CD8-positive, alpha-beta memory T cell (primary cell): ENCODE results near the gene ITGAL. TPM values are rescaled to one million over a fixed set of nuclear protein-coding genes. Genes with fewer than 3 reads are reported as not detected.

Source experiments
- CTCF ChIA-PET: fragments of 350-600 bp; sonication (Branson Sonifier 250); formaldehyde crosslinking; loops from one replicate; lab custom pipeline; 2021; ENCODE audit warnings: antibody characterized with exemption; lab: Charles Lee
- POLR2A ChIA-PET: fragments of 350-600 bp; sonication (Branson Sonifier 250); formaldehyde crosslinking; loops from one replicate; lab custom pipeline; 2021; ENCODE audit warnings: antibody characterized with exemption; lab: Charles Lee
- DNase-seq, 5 donors: peaks; one replicate each; pipeline versions ENCODE4 v3.0.0 to v3.0.0-alpha.2; 2020 to 2022; ENCODE audit warnings: mixed read lengths in 1 of 5
- H3K27ac ChIP-seq: one replicate; pipeline ENCODE4 v1.7.0; 2013; ENCODE audit warnings: low read depth, mild to moderate bottlenecking, low read length, moderate library complexity
- H3K27me3 ChIP-seq: 2 replicates; pipeline ENCODE4 v1.7.0; 2013; ENCODE audit warnings: low read length, mild to moderate bottlenecking; ENCODE audit not compliant: insufficient read depth, poor library complexity, severe bottlenecking
- H3K36me3 ChIP-seq: 2 replicates; pipeline ENCODE4 v1.7.0; 2013; ENCODE audit warnings: mild to moderate bottlenecking, low read length, moderate library complexity; ENCODE audit not compliant: insufficient read depth
- H3K4me1 ChIP-seq: 2 replicates; pipeline ENCODE4 v1.7.0; 2013; ENCODE audit warnings: mild to moderate bottlenecking, low read length, moderate library complexity; ENCODE audit not compliant: insufficient read depth
- H3K4me3 ChIP-seq: 2 replicates; pipeline ENCODE4 v1.7.0; 2013; ENCODE audit warnings: mild to moderate bottlenecking, low read length
- H3K9me3 ChIP-seq: 2 replicates; pipeline ENCODE4 v1.7.0; 2013; ENCODE audit warnings: mild to moderate bottlenecking, low read length
- H3K27ac Mint-ChIP-seq, 8 donors: one replicate each; pipeline ENCODE4 v1.8.0; 2020 to 2021; ENCODE audit warnings: mixed read lengths in 8 of 8, mild to moderate bottlenecking in 6 of 8, inconsistent platforms in 3 of 8, moderate library complexity in 3 of 8
- H3K27me3 Mint-ChIP-seq, 2 donors: one replicate each; pipeline ENCODE4 v1.8.0; 2020 to 2021; ENCODE audit warnings: mixed read lengths in 2 of 2, mild to moderate bottlenecking in 1 of 2, moderate library complexity in 1 of 2
- H3K36me3 Mint-ChIP-seq, 3 donors: one replicate each; pipeline ENCODE4 v1.8.0; 2020 to 2021; ENCODE audit warnings: mixed read lengths in 3 of 3, inconsistent platforms in 1 of 3, mild to moderate bottlenecking in 1 of 3
- H3K4me1 Mint-ChIP-seq, 3 donors: one replicate each; pipeline ENCODE4 v1.8.0; 2020 to 2021; ENCODE audit warnings: mixed read lengths in 3 of 3, inconsistent platforms in 1 of 3, mild to moderate bottlenecking in 1 of 3
- H3K4me3 Mint-ChIP-seq, 7 donors: one replicate each; pipeline ENCODE4 v1.8.0; 2020 to 2021; ENCODE audit warnings: mixed read lengths in 7 of 7, mild to moderate bottlenecking in 6 of 7, moderate library complexity in 4 of 7, inconsistent platforms in 2 of 7
- H3K9me3 Mint-ChIP-seq, 5 donors: one replicate each; pipeline ENCODE4 v1.8.0; 2020 to 2022; ENCODE audit warnings: mixed read lengths in 5 of 5, mild to moderate bottlenecking in 3 of 5, moderate library complexity in 2 of 5, inconsistent platforms in 1 of 5
- polyA plus RNA-seq: library from polyadenylated mRNA; unstranded; fragments of 300-500 nt; fragmentation: Illumina TruSeq; gene quantifications from one replicate; pipeline ENCODE4 v1.2.3, GENCODE V29; 2021
- total RNA-seq, 2 experiments: library from RNA; stranded (reverse); gene quantifications; one replicate each; pipeline ENCODE4 v1.2.3, GENCODE V29; 2021

The ITGAL gene
- 100 to 1,000 TPM; 333 to 363 TPM for total RNA-seq
- 256 TPM for polyA plus RNA-seq

DNA sequence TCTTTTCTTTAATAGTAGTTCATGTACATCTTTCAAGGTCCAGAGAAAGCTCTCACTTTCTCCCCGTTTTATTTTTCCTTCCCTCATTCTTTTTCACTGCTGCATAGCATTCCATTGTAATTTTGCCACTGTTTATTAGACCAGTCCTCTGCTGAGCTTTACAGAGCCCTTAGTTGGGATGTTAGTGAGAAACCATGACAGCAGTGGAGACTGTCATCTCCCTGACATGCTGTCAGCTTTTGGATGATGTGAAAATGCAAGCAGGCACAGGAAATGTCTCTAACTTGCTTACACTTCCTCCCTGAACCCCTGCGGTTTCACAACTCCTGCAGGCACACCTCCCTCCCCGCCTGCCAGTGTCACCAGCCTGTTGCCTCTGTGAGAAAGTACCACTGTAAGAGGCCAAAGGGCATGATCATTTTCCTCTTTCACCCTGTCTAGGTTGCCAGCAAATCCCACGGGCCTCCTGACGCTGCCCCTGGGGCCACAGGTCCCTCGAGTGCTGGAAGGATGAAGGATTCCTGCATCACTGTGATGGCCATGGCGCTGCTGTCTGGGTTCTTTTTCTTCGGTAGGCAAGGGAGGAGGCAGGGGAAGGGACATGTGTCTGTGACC lies at the start of gene ITGAL:
Gene ITGAL, plus strand, starts transcription at position 415 of the 615 bp plus-strand sequence. Its CDS starts 96 bp downstream, at position 511.
- Histone ChIP-seq H3K4me3 (peak within 1 kb of the TSS; percentile 91), H3K9me3 (no peaks in the 10 kb centered on the region), H3K27me3 (no peaks in the 10 kb centered on the region), H3K4me1 (peaks cover 65% of the 10 kb centered on the region), H3K36me3 (peaks cover 13% of the 10 kb centered on the region), H3K27ac (peak within 1 kb of the TSS; percentile 74)
- DNase-seq, result peak; percentile 76 to 93 (median 84)
- Mint-ChIP-seq H3K4me3 (peak within 1 kb of the TSS; percentile 96 to 100 (median 98)), H3K36me3 (peaks cover 6 to 48% (median 7%) of the 10 kb centered on the region in 3 donors), H3K27me3 (peaks cover 0 to 1% of the 10 kb centered on the region in 2 donors), H3K4me1 (peaks cover 54 to 76% (median 56%) of the 10 kb centered on the region in 3 donors), H3K9me3 (peaks cover 0 to 3% (median 0%) of the 10 kb centered on the region in 5 donors), H3K27ac (peak within 1 kb of the TSS; percentile 94 to 99 (median 97))
- POLR2A ChIA-PET, result interaction anchor here (0.5 to 4.9 kb wide), 9 partner anchors 10 to 99 kb away, joined by 3 to 102 read pairs (median 9); partner anchors contain the start of genes DCTPP1 and SEPHS2
- CTCF ChIA-PET, result interaction anchor here (1.0 to 3.5 kb wide), 10 partner anchors 11 to 126 kb away, joined by 3 to 43 read pairs (median 6); partner anchors contain the start of genes DCTPP1 and SEPHS2

DNA sequence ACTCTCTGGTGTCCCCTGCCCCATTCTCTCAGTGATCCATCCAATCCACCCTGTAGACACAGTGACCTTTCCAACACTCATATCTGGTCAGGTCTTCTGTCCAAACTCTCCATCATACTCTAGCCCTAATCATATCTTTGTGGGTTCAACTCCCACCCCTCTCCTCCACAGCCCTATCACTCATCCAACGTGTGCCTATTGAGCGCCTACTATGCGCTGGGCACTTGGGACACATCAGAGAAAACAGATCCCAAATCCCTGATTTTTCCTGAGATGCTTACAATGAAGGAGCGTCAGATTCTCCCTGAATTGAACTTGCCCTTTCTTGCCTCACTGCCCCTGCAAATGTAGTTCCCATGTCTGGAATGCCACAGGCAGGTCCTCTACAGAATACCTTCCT lies 44.5 kb upstream of the ITGAL start:
- Mint-ChIP-seq H3K27me3 (no peaks in the 10 kb centered on the region), H3K4me3 (peak overlapping the region in 6 of 7 donors; percentile 10 to 50 (median 42)), H3K36me3 (peaks cover 0 to 37% (median 13%) of the 10 kb centered on the region in 3 donors), H3K9me3 (no peaks in the 10 kb centered on the region), H3K4me1 (peaks cover 5 to 9% (median 6%) of the 10 kb centered on the region in 3 donors), H3K27ac (peak overlapping the region; percentile 39 to 91 (median 58))
- ChIA-PET CTCF (interaction anchor here (1.3 kb wide), 1 partner anchor 10 kb away, joined by 4 read pairs; no protein-coding TSS in a partner anchor), POLR2A (no interaction called here)
- H3K9me3 ChIP-seq, result no peaks in the 10 kb centered on the region
- no peak overlapping the region for H3K4me3 ChIP-seq
- no peak overlapping the region for H3K27ac ChIP-seq
- DNase-seq, result no peak
- no peaks in the 10 kb centered on the region for H3K27me3 ChIP-seq
- H3K4me1 ChIP-seq, result peaks cover 20% of the 10 kb centered on the region
- H3K36me3 ChIP-seq, result peaks cover 18% of the 10 kb centered on the region

DNA sequence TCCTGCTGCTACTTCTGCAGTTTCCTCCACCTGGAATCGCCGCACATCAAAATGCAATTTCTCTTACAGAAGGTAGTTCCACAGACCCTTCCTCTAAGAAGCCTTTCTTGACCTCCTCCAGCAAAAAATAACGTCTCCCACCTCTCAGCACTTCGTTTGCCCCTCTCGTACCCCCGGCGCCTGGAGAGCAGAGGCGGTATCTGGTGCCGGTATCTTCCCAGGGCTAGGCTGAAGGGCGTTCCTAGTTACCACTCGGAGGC lies 43.2 kb upstream of the ITGAL start:
- peak overlapping the region; percentile 81 for H3K4me3 ChIP-seq

DNA sequence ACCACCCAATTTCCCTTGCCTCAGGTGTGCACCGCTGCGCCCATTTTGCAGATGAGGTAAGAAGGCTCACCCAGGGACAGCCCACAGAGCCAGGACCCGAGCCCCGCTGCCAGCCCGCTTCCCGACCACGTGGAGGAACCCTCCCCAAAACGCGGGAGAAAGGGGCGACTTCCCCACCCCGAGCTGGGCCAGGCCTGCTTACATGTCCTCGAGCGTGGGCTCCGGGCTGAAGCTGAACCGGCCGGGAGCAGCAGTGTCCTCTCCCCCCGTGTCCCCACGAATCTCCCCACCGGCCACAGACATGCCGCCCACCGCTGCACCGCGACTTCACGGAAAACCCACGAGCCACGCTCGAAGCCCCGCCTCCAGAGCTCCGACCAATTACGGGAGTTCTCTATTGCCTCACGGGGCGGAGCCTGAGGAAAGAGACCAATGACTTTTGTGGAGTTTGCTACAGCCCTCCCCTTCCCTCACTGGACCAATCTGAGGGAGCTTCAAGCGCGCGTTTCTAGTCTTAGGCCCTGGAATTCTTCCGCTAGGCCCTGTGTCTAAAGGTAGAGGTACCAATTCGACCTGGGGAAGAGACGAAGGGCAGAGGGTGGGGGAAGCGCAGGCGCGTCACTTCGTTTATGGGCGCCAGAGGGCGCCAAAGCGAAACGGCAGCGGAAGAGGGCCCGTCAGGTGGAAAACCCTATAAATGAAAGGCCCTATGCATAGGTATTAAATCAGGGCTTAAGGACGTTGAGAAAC lies 42.7 kb upstream of the ITGAL start, which contains the start of gene DCTPP1:
Gene DCTPP1, minus strand, starts transcription at position 353 of the 750 bp plus-strand sequence. Its CDS starts 50 bp downstream, at position 303.
- Mint-ChIP-seq H3K27ac (peak within 1 kb of the TSS in 1 of 8 donors; percentile 70), H3K9me3 (no peaks in the 10 kb centered on the region), H3K27me3 (no peaks in the 10 kb centered on the region), H3K4me3 (no peak within 1 kb of the TSS), H3K36me3 (peaks cover 0 to 21% (median 7%) of the 10 kb centered on the region in 3 donors), H3K4me1 (peaks cover 17 to 20% (median 20%) of the 10 kb centered on the region in 3 donors)
- Histone ChIP-seq H3K9me3 (no peaks in the 10 kb centered on the region), H3K27me3 (no peaks in the 10 kb centered on the region), H3K36me3 (peaks cover 10% of the 10 kb centered on the region), H3K4me1 (peaks cover 25% of the 10 kb centered on the region), H3K4me3 (peak within 1 kb of the TSS; percentile 81), H3K27ac (peak within 1 kb of the TSS; percentile 62)
- DNase-seq, result peak; percentile 92 to 98 (median 96)
- POLR2A ChIA-PET, result interaction anchor here (0.5 to 1.6 kb wide), 23 partner anchors 12 to 1420 kb away, joined by 3 to 35 read pairs (median 5); partner anchors contain the start of genes ALDOA, CORO1A, ITGAL and ZNF688
- CTCF ChIA-PET, result interaction anchor here (0.6 to 3.0 kb wide), 69 partner anchors 8 to 552 kb away, joined by 3 to 39 read pairs (median 5); partner anchors contain the start of genes CORO1A, FBRS, ITGAL and PRR14

More for the DNA sequence above, 43.2 kb upstream of the ITGAL start:
- H3K4me3 Mint-ChIP-seq, result no peak overlapping the region
- CTCF ChIA-PET, result interaction anchor here (0.6 to 3.0 kb wide), 67 partner anchors 7 to 552 kb away, joined by 3 to 39 read pairs (median 5); partner anchors contain the start of genes CORO1A, FBRS, ITGAL and PRR14
- peaks cover 11% of the 10 kb centered on the region for H3K36me3 ChIP-seq
- H3K27me3 ChIP-seq, result no peaks in the 10 kb centered on the region
- no peaks in the 10 kb centered on the region for H3K27me3 Mint-ChIP-seq
- POLR2A ChIA-PET, result interaction anchor here (0.5 to 1.6 kb wide), 21 partner anchors 11 to 614 kb away, joined by 3 to 35 read pairs (median 5); partner anchors contain the start of genes ALDOA, CORO1A, ITGAL and ZNF688
- H3K4me1 Mint-ChIP-seq, result peaks cover 12 to 17% (median 16%) of the 10 kb centered on the region in 3 donors
- H3K9me3 Mint-ChIP-seq, result no peaks in the 10 kb centered on the region
- H3K27ac ChIP-seq, result peak overlapping the region; percentile 62
- peaks cover 0 to 26% (median 10%) of the 10 kb centered on the region in 3 donors for H3K36me3 Mint-ChIP-seq
- no peak for DNase-seq
- H3K4me1 ChIP-seq, result peaks cover 20% of the 10 kb centered on the region
- H3K9me3 ChIP-seq, result no peaks in the 10 kb centered on the region
- H3K27ac Mint-ChIP-seq, result peak overlapping the region in 1 of 8 donors; percentile 70

DNA sequence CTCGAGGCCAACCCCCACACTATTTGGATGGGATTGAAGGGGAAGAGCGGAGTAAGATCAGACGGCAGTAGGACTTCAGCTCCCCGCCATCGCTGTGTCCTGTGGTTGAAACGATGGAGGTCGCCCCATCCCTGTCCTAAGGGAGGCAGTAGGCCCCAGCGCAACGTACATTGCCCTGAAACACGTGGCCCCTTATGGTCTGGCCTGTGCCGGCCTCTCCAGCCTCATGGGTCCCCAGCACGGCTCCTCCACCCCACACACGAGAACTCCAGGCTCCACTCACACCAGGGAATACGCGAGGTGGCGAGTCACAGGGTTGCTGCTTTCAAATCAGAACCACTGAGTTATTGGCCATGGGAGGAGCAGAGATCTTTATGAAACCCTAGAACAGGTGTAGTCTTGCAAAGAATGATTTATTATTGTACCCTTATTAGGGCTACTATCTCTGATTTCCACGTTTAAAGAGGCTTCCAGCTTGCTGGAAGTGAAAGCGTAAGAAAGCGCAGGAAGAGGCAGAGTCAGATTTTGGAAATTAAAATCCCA lies 42.0 kb upstream of the ITGAL start:
- Mint-ChIP-seq H3K4me3 (no peak overlapping the region), H3K36me3 (peaks cover 0 to 19% (median 7%) of the 10 kb centered on the region in 3 donors)
- POLR2A ChIA-PET, result interaction anchor here (0.6 to 1.6 kb wide), 15 partner anchors 12 to 1420 kb away, joined by 3 to 35 read pairs (median 5); partner anchors contain the start of genes ALDOA, CORO1A, ITGAL and ZNF688

DNA sequence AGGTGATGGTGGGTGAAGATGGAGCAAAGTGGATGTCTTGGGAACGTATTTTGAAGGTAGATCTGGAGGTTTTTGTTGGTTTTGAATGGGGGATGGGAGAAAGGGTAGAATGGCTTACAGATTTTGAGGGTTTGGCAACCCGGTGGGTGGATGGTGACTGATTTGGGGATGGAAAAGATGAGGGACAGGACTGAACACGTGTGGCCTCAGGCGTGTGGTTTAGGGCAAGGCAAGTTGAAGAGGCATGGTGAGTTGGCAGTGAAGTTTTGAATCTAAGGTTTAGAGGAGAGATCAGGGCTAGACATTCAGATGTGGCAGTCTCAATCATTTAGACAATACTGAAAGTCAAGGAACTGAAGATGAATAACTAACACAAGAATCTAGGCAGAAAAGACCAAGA lies 37.7 kb upstream of the ITGAL start:
- no peak overlapping the region for H3K4me3 ChIP-seq
- peak overlapping the region in 3 of 7 donors; percentile 7 to 52 (median 46) for H3K4me3 Mint-ChIP-seq
- H3K27ac ChIP-seq, result no peak overlapping the region
- POLR2A ChIA-PET, result no interaction called here
- peaks cover 15% of the 10 kb centered on the region for H3K4me1 ChIP-seq
- H3K4me1 Mint-ChIP-seq, result peaks cover 13 to 17% (median 14%) of the 10 kb centered on the region in 3 donors
- CTCF ChIA-PET, result interaction anchor here (1.0 to 1.7 kb wide), 5 partner anchors 15 to 193 kb away, joined by 3 to 6 read pairs (median 3); no protein-coding TSS in a partner anchor
- H3K27me3 ChIP-seq, result no peaks in the 10 kb centered on the region
- no peaks in the 10 kb centered on the region for H3K27me3 Mint-ChIP-seq
- H3K36me3 Mint-ChIP-seq, result no peaks in the 10 kb centered on the region
- H3K27ac Mint-ChIP-seq, result peak overlapping the region in 6 of 8 donors; percentile 0 to 89 (median 86)
- no peaks in the 10 kb centered on the region for H3K9me3 Mint-ChIP-seq
- no peaks in the 10 kb centered on the region for H3K9me3 ChIP-seq
- no peaks in the 10 kb centered on the region for H3K36me3 ChIP-seq
- DNase-seq, result no peak

More for the DNA sequence above, 42.0 kb upstream of the ITGAL start:
- Histone ChIP-seq H3K36me3 (peaks cover 10% of the 10 kb centered on the region), H3K27ac (peak overlapping the region; percentile 53), H3K9me3 (no peaks in the 10 kb centered on the region), H3K4me3 (peak overlapping the region; percentile 35), H3K4me1 (peaks cover 26% of the 10 kb centered on the region), H3K27me3 (no peaks in the 10 kb centered on the region)
- peaks cover 19 to 22% (median 22%) of the 10 kb centered on the region in 3 donors for H3K4me1 Mint-ChIP-seq
- H3K9me3 Mint-ChIP-seq, result no peaks in the 10 kb centered on the region
- H3K27ac Mint-ChIP-seq, result no peak overlapping the region
- CTCF ChIA-PET, result interaction anchor here (0.8 to 3.0 kb wide), 46 partner anchors 8 to 457 kb away, joined by 3 to 39 read pairs (median 6); partner anchors contain the start of genes CORO1A, FBRS, ITGAL and PRR14
- no peak for DNase-seq
- H3K27me3 Mint-ChIP-seq, result no peaks in the 10 kb centered on the region

DNA sequence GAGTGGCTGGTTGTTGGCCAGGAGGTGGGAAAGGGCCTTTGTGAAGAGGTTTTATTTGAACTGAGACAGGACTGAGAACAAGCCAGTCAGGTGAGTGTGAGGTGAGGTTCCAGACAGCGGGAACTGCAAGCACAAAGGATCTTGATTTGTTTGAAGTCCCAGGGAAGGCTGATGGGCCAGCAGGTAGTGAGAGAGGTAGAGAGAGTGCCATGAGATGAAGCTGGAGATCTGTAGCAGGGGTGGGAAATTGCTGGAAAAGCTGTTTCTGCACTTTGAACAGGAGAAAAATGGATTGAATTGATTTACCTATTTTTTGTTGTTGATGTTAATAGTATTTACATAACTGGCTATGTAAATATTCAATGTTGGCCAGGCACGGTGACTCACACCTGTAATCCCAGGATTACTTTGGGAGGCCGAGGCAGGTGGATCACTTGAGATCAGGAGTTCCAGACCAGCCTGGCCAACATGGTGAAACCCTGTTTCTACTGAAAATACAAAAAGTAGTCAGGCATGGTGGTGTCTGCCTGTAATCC lies 35.0 kb upstream of the ITGAL start:
- Mint-ChIP-seq H3K27ac (peak overlapping the region in 1 of 8 donors; percentile 46), H3K9me3 (no peaks in the 10 kb centered on the region), H3K27me3 (no peaks in the 10 kb centered on the region), H3K4me3 (no peak overlapping the region), H3K36me3 (no peaks in the 10 kb centered on the region), H3K4me1 (peaks cover 13 to 17% (median 16%) of the 10 kb centered on the region in 3 donors)
- Histone ChIP-seq H3K4me1 (peaks cover 6% of the 10 kb centered on the region), H3K36me3 (no peaks in the 10 kb centered on the region), H3K9me3 (no peaks in the 10 kb centered on the region), H3K4me3 (no peak overlapping the region), H3K27me3 (no peaks in the 10 kb centered on the region), H3K27ac (no peak overlapping the region)
- CTCF ChIA-PET, result interaction anchor here (0.6 kb wide), 1 partner anchor 382 kb away, joined by 3 read pairs; no protein-coding TSS in a partner anchor
- no peak for DNase-seq
- POLR2A ChIA-PET, result no interaction called here
